ENCODE data around the gene TPST1.

TPST1 gene

DNA sequence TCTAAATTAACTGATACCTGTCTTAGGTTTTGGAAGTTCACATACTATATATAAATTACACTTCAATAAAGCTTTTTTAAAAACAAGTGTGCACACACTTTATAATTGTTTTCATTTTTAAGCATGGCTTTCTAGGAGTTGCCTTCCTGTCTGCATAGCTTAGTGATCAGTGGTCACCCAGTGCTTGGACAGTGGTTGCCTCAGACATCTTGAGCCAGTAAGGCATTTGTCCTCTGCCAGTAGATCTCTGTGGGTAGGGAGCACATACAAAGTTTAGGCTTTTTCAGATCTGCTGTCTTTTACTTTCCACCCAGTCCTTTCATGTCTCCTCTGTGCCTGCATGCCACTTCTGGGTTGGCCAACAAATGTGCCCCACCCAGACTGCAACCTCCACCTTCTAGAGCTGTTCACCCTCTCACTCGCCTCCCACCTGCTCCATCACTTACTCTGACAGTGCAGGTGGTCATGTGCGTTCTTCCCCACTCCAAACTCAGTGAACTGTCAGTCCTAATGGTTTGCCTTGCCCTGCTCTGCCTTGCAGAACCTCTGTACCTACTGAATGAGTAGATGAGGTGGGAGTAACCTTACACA is 31.7 kb downstream of the TPST1 start:
- H3K27ac ChIP-seq = no peak overlapping the region
- no peak overlapping the region for H2AFZ ChIP-seq
- no peak overlapping the region for H3K4me3 ChIP-seq (ENCODE audit: low read depth, low read length)
- peaks cover 10% of the 10 kb centered on the region for H3K4me1 ChIP-seq
- H3K4me2 ChIP-seq (ENCODE audit: low read length) = no peak overlapping the region
- no peaks in the 10 kb centered on the region for H3K27me3 ChIP-seq (ENCODE audit: control insufficient read depth, insufficient read depth, low read length)
- TF ChIP-seq, protein P1, sequence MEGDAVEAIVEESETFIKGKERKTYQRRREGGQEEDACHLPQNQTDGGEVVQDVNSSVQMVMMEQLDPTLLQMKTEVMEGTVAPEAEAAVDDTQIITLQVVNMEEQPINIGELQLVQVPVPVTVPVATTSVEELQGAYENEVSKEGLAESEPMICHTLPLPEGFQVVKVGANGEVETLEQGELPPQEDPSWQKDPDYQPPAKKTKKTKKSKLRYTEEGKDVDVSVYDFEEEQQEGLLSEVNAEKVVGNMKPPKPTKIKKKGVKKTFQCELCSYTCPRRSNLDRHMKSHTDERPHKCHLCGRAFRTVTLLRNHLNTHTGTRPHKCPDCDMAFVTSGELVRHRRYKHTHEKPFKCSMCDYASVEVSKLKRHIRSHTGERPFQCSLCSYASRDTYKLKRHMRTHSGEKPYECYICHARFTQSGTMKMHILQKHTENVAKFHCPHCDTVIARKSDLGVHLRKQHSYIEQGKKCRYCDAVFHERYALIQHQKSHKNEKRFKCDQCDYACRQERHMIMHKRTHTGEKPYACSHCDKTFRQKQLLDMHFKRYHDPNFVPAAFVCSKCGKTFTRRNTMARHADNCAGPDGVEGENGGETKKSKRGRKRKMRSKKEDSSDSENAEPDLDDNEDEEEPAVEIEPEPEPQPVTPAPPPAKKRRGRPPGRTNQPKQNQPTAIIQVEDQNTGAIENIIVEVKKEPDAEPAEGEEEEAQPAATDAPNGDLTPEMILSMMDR (IDR thresholded peaks at IDR 0.05) = no peak
- H3K36me3 ChIP-seq (ENCODE audit: control insufficient read depth, insufficient read depth, low read length) = no peaks in the 10 kb centered on the region
- no peaks in the 10 kb centered on the region for H3K9me3 ChIP-seq (ENCODE audit: control insufficient read depth, low read length)
- H3K79me2 ChIP-seq = peaks cover 2% of the 10 kb centered on the region
- H3K9ac ChIP-seq = no peak overlapping the region

DNA sequence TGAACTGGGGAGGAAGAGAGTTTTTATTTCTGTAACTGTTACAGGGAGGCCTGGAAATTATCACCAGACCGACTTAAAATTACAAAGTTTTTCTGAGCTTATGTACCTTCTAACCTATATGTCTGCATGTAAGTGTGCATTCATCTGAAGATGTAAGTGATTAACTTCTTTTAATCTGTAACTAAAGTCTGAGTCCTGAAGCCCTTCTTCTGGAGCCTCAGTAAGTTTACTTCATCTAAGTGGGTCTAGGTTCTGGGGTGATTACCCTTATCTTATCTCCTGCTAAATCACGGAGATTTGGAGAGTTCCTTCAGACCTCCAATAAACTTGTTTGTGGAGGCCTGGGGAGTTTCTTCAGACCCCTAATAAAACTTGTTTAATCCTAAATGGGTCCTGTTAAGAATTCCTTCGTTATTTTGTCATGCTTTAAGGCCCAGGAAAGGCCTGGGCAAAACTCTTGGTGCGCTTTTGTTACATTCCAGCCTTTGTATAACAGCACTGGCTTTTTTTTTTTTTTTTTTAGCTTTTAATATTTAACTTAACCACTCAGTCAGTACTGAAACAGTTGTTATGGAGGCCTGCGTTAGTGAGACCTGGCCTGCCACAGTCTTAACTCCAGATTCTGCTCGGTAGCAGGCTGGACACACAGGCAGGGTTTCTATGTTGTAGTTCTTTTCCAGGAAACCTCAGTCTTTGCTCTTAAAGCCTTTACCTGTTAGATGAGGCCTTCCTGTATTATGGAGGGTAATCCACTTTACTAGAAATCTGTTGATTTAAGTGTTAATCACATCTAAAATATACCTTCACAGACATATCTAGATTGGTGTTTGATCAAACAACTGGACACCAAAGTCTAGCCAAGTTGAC is 33.0 kb downstream of the TPST1 start:
- Histone ChIP-seq H3K27ac (no peak overlapping the region), H2AFZ (no peak overlapping the region), H3K4me2 (ENCODE audit: low read length) (no peak overlapping the region), H3K36me3 (ENCODE audit: control insufficient read depth, insufficient read depth, low read length) (no peaks in the 10 kb centered on the region), H3K9ac (no peak overlapping the region), H3K79me2 (peaks cover 2% of the 10 kb centered on the region), H3K4me3 (ENCODE audit: low read depth, low read length) (no peak overlapping the region), H3K4me1 (peaks cover 10% of the 10 kb centered on the region), H3K27me3 (ENCODE audit: control insufficient read depth, insufficient read depth, low read length) (no peaks in the 10 kb centered on the region), H3K9me3 (ENCODE audit: control insufficient read depth, low read length) (no peaks in the 10 kb centered on the region)
- TF ChIP-seq, protein P1 (IDR thresholded peaks at IDR 0.05) = no peak

DNA sequence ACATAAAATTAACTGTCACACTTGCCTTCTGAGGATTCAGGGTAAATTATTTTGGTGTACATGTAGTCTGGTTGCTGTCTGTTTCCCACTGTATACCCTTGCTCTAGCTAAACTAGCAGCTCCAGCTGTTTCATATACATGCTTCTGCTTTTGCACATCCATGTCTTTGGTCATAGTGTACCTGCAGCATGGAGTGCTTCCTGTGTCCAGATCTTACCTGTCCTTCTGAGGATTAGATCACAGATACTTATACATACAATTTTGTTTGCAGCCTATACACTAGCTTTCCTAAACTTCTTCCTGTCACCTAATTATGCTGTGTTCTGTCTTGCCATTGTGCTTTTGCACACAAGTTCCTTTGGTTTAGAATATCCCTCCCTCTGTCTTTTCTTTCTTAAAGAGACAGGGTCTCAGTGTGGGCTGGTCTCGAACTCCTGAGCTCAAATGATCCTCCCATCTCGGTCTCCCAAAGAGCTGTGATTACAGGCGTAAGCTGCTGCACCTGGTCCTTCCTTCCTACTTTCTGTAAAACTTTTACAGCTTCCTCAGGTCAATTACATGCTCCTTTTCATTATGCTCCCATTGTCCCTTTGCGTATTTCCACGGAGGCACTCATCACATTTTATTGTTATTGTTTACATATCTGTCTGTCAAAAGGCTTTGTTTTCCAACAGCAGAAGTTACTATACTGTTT is 33.8 kb downstream of the TPST1 start:
- peaks cover 2% of the 10 kb centered on the region for H3K79me2 ChIP-seq
- H3K36me3 ChIP-seq (ENCODE audit: control insufficient read depth, insufficient read depth, low read length) = no peaks in the 10 kb centered on the region
- no peak overlapping the region for H2AFZ ChIP-seq
- no peak overlapping the region for H3K4me3 ChIP-seq (ENCODE audit: low read depth, low read length)
- TF ChIP-seq, protein P1 (IDR thresholded peaks at IDR 0.05) = no peak
- peaks cover 4% of the 10 kb centered on the region for H3K4me1 ChIP-seq
- no peaks in the 10 kb centered on the region for H3K27me3 ChIP-seq (ENCODE audit: control insufficient read depth, insufficient read depth, low read length)
- H3K9me3 ChIP-seq (ENCODE audit: control insufficient read depth, low read length) = no peaks in the 10 kb centered on the region
- no peak overlapping the region for H3K9ac ChIP-seq
- H3K4me2 ChIP-seq (ENCODE audit: low read length) = no peak overlapping the region
- no peak overlapping the region for H3K27ac ChIP-seq

DNA sequence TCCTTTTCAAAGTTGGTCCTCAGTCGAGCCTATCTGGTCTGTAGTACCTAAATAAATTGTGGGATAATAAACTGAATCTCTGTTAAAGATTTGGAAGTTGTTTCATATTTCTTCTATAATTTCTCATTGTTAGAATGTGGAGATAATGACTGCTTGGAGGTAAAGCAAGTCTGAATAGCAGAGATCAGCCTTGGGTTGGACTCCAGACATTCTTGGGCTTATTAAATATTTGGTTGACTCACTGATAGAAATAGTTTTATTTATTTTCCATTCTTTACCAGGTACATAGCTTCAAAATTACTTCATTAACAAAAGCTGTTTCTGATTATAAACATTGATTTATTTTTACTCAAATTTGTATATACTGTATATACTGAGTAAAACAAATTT is 34.3 kb downstream of the TPST1 start:
- Histone ChIP-seq H3K36me3 (ENCODE audit: control insufficient read depth, insufficient read depth, low read length) (no peaks in the 10 kb centered on the region), H3K27me3 (ENCODE audit: control insufficient read depth, insufficient read depth, low read length) (no peaks in the 10 kb centered on the region), H3K79me2 (peaks cover 2% of the 10 kb centered on the region), H3K9me3 (ENCODE audit: control insufficient read depth, low read length) (no peaks in the 10 kb centered on the region), H3K9ac (no peak overlapping the region), H3K4me3 (ENCODE audit: low read depth, low read length) (no peak overlapping the region), H3K4me1 (peaks cover 4% of the 10 kb centered on the region), H3K27ac (no peak overlapping the region), H3K4me2 (ENCODE audit: low read length) (no peak overlapping the region), H2AFZ (no peak overlapping the region)
- TF ChIP-seq, protein P1 (IDR thresholded peaks at IDR 0.05) = no peak

Data from parathyroid adenoma (tissue), 2 donors.